GM12878 (cell line): ENCODE measurements around the gene RAB12. TPM values are rescaled to one million over a fixed set of nuclear protein-coding genes. Genes with fewer than 3 reads are reported as not detected.

Experiments
- ASH2L ChIP-seq: fragments of 300-600, 200-600 bp; sonication (generic); IDR thresholded peaks from 2 replicates; pipeline ENCODE4 v1.6.1; 2017; ENCODE audit warnings: low read depth, mild to moderate bottlenecking, borderline replicate concordance
- ATF7 ChIP-seq: fragments of 450-650 bp; IDR thresholded peaks from 2 replicates; pipeline ENCODE4 v1.6.1; 2016; ENCODE audit warnings: low read depth, mild to moderate bottlenecking
- BHLHE40 ChIP-seq, 2 experiments: fragments of 450-650 bp in 1 of 2; IDR thresholded peaks; 2 replicates each; pipeline ENCODE4 v1.6.1; 2011 to 2017; ENCODE audit warnings: low read depth in 2 of 2, borderline replicate concordance in 1 of 2, improper control_type of control experiment in 1 of 2, low read length in 1 of 2, mild to moderate bottlenecking in 1 of 2
- CBX3 ChIP-seq: fragments of 200-600 bp; sonication (generic); IDR thresholded peaks from 2 replicates; pipeline ENCODE4 v1.6.1; 2016; ENCODE audit warnings: low read depth, borderline replicate concordance
- CREB1 ChIP-seq: IDR thresholded peaks from 2 replicates; pipeline ENCODE4 v1.6.1; 2012; ENCODE audit warnings: low read depth, mild to moderate bottlenecking, inconsistent platforms
- E4F1 ChIP-seq: fragments of 450-650 bp; IDR thresholded peaks from 2 replicates; pipeline ENCODE4 v1.6.1; 2018; ENCODE audit warnings: borderline replicate concordance, mild to moderate bottlenecking; ENCODE audit not compliant: partially characterized antibody
- EZH2 ChIP-seq: IDR thresholded peaks from 2 replicates; pipeline ENCODE4 v1.6.1; 2012; ENCODE audit warnings: low read depth, mild to moderate bottlenecking, control low read depth, inconsistent platforms, low read length, borderline replicate concordance; ENCODE audit not compliant: control insufficient read depth
- IKZF1 ChIP-seq: fragments of 450-650 bp; conservative IDR thresholded peaks from 2 replicates; pipeline ENCODE4 v1.6.1; 2017; ENCODE audit warnings: antibody characterized with exemption, mild to moderate bottlenecking
- IRF4 ChIP-seq: IDR thresholded peaks from 2 replicates; pipeline ENCODE4 v1.6.1; 2011; ENCODE audit warnings: low read depth, low read length
- JUNB ChIP-seq: IDR thresholded peaks from 2 replicates; pipeline ENCODE4 v1.6.1; 2016; ENCODE audit warnings: antibody characterized with exemption, mild to moderate bottlenecking
- KAT2A ChIP-seq: conservative IDR thresholded peaks from 2 replicates; pipeline ENCODE4 v1.6.1; 2011; ENCODE audit warnings: low read depth, low read length; ENCODE audit not compliant: control insufficient read depth
- LARP7 ChIP-seq: fragments of 450-650 bp; IDR thresholded peaks from 2 replicates; pipeline ENCODE4 v1.6.1; 2017; ENCODE audit warnings: mild to moderate bottlenecking
- MTA3 ChIP-seq: IDR thresholded peaks from 2 replicates; pipeline ENCODE4 v1.6.1; 2012; ENCODE audit warnings: low read length, inconsistent platforms, borderline replicate concordance
- MXI1 ChIP-seq: fragments of 150-350 bp; IDR thresholded peaks from 2 replicates; pipeline ENCODE4 v1.6.1; 2011; ENCODE audit warnings: low read depth, mild to moderate bottlenecking, inconsistent platforms, low read length, improper control_type of control experiment
- NBN ChIP-seq: fragments of 450-650 bp; IDR thresholded peaks from 2 replicates; pipeline ENCODE4 v1.6.1; 2016
- NFIC ChIP-seq: IDR thresholded peaks from 2 replicates; pipeline ENCODE4 v1.6.1; 2012; ENCODE audit warnings: low read depth, mild to moderate bottlenecking, inconsistent platforms, low read length, moderate library complexity
- PAX5 ChIP-seq: IDR thresholded peaks from 2 replicates; pipeline ENCODE4 v1.6.1; 2011; ENCODE audit warnings: low read depth, low read length, borderline replicate concordance
- PAX8 ChIP-seq: fragments of 450-650 bp; IDR thresholded peaks from 2 replicates; pipeline ENCODE4 v1.6.1; 2017; ENCODE audit warnings: mild to moderate bottlenecking, moderate library complexity
- POU2F2 ChIP-seq: IDR thresholded peaks from 3 replicates; pipeline ENCODE4 v1.6.1; 2011; ENCODE audit warnings: low read depth, mild to moderate bottlenecking, low read length, borderline replicate concordance
- RAD21 ChIP-seq: IDR thresholded peaks from 2 replicates; pipeline ENCODE4 v1.6.1; 2011; ENCODE audit warnings: mild to moderate bottlenecking, low read depth, low read length, moderate library complexity; ENCODE audit not compliant: insufficient read depth
- RCOR1 ChIP-seq: conservative IDR thresholded peaks from 2 replicates; pipeline ENCODE4 v1.6.1; 2012; ENCODE audit warnings: low read depth, low read length, improper control_type of control experiment
- RELB ChIP-seq: fragments of 450-650 bp; IDR thresholded peaks from 2 replicates; pipeline ENCODE4 v1.6.1; 2017; ENCODE audit warnings: low read depth, mild to moderate bottlenecking, moderate library complexity
- RFX5 ChIP-seq: IDR thresholded peaks from 2 replicates; pipeline ENCODE4 v1.6.1; 2011; ENCODE audit warnings: low read depth, low read length, improper control_type of control experiment
- SPI1 ChIP-seq: IDR thresholded peaks from 2 replicates; pipeline ENCODE4 v1.6.1; 2011; ENCODE audit warnings: low read depth, mild to moderate bottlenecking, low read length, moderate library complexity, borderline replicate concordance; ENCODE audit not compliant: insufficient read depth
- SUPT20H ChIP-seq: IDR thresholded peaks from 2 replicates; pipeline ENCODE4 v1.6.1; 2011; ENCODE audit warnings: low read depth, mild to moderate bottlenecking, low read length, moderate library complexity, borderline replicate concordance; ENCODE audit not compliant: control insufficient read depth
- TBL1XR1 ChIP-seq: IDR thresholded peaks from 2 replicates; pipeline ENCODE4 v1.6.1; 2012; ENCODE audit warnings: low read depth, low read length, improper control_type of control experiment
- ZNF217 ChIP-seq: fragments of 450-650 bp; IDR thresholded peaks from 2 replicates; pipeline ENCODE4 v1.6.1; 2017; ENCODE audit warnings: antibody characterized with exemption, mild to moderate bottlenecking
- ZNF274 ChIP-seq: IDR thresholded peaks from one replicate; pipeline ENCODE4 v1.8.0; 2011; ENCODE audit not compliant: insufficient read length, insufficient read depth
- polyA plus RNA-seq, 11 experiments: library from polyadenylated mRNA; depleted of rRNA in 4 of 11; unstranded in 6 of 11; stranded (reverse) in 5 of 11; fragments of >200 nt; fragmentation: Nextera tagmentation in 4 of 11; fragmentation: Illumina TruSeq in 1 of 11; extraction: Ambion mirVana in 4 of 11; extraction: Trizol in 1 of 11; gene quantifications; 1 replicate in 1 of 11; 2 replicates in 10 of 11; pipeline versions ENCODE4 v1.2.1 to v1.2.3, GENCODE V29; 2011 to 2016; ENCODE audit warnings: inconsistent platforms in 2 of 11, missing spikeins in 2 of 11, low read depth in 1 of 11
- total RNA-seq, 4 experiments: library from RNA; depleted of rRNA in 3 of 4; stranded (reverse); fragments of >200 nt in 3 of 4; fragmentation: Illumina TruSeq in 1 of 4; extraction: Trizol in 1 of 4; gene quantifications; 2 replicates each; pipeline versions ENCODE4 v1.2.1 to v1.2.3, GENCODE V29; 2013 to 2021

Gene RAB12
- total and polyA plus RNA-seq, 10 of the 15 experiments (the other 5 are each of a cell fraction or from before 2014, with no cell fraction given) = 0.71 to 29.8 (median 14.0) TPM

GRCh38 chr18:8603663-8604520 lies 5.3 kb upstream of the RAB12 start (continued):
- no peak for TF ChIP-seq SUPT20H
- peak; percentile 73 for TF ChIP-seq IKZF1
- no peak for TF ChIP-seq POU2F2
- peak; percentile 52; the same call in 1 of the 2 replicates for TF ChIP-seq ZNF217
- TF ChIP-seq NBN = 0 out of 2 replicates have a peak, but pooled peaks have one; percentile 29
- TF ChIP-seq JUNB = peak; percentile 34; the same call in 1 of the 2 replicates
- peak; percentile 65; the same call in 1 of the 2 replicates for TF ChIP-seq RELB
- peak; percentile 63 for TF ChIP-seq NFIC
- no peak for TF ChIP-seq PAX5
- 0 out of 2 replicates have a peak, but pooled peaks have one; percentile 26 for TF ChIP-seq MTA3
- TF ChIP-seq PAX8 = no peak
- no peak for TF ChIP-seq TBL1XR1
- no peak for TF ChIP-seq RFX5
- no peak for TF ChIP-seq CBX3
- TF ChIP-seq KAT2A = no peak
- TF ChIP-seq SPI1 = peak; percentile 92
- peak; percentile 35 for TF ChIP-seq ATF7
- 0 out of 2 replicates have a peak, but pooled peaks have one; percentile 55 for TF ChIP-seq RCOR1
- no peak for TF ChIP-seq ZNF274
- no peak for TF ChIP-seq LARP7
- no peak for TF ChIP-seq BHLHE40 (IDR thresholded peaks at IDR 0.05; ENCODE audit: borderline replicate concordance in 1 of 2, low read depth in 2 of 2, low read length in 1 of 2)
- no peak for TF ChIP-seq ASH2L
- no peak for TF ChIP-seq E4F1
- TF ChIP-seq IRF4 = peak; percentile 26; the same call in 1 of the 2 replicates
- no peak for TF ChIP-seq EZH2
- 0 out of 2 replicates have a peak, but pooled peaks have one; percentile 35 for TF ChIP-seq MXI1
- 0 out of 2 replicates have a peak, but pooled peaks have one; percentile 3 for TF ChIP-seq CREB1
- no peak for TF ChIP-seq RAD21
